VCaP (cell line): ENCODE results near the gene CDKN1A.

Experiments used
- H3K27ac ChIP-seq: fragments of 450-650 bp; 2 replicates; pipeline ENCODE4 v1.5.1; 2017
- TF ChIP-seq, protein P1 (sequence below): fragments of 450-650 bp; conservative IDR thresholded peaks from 2 replicates; pipeline ENCODE4 v1.5.1; 2017; ENCODE audit warnings: mild to moderate bottlenecking, moderate library complexity

The CDKN1A gene

DNA sequence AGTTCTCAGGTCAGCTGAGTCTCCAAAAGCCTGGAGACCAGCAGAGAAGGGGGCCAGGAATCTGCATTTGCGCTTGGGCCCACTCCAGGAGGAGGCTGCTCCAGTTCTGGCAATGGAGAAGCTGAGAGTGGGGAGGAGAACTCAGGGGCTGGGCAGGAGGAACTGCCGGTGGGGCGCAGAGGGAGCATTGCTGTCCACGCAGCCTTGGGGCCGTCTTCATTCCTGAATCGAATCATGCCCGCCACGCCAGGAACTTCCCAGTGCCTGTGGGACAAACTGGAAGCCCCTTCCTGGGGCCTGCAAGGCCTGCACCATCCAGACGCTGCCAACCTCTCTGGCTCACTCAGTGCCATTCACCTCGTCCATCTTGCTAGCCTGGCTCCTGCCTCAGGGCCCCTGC is 36.0 kb downstream of the CDKN1A start:
- H3K27ac ChIP-seq: no peak overlapping the region
- TF ChIP-seq, protein P1, sequence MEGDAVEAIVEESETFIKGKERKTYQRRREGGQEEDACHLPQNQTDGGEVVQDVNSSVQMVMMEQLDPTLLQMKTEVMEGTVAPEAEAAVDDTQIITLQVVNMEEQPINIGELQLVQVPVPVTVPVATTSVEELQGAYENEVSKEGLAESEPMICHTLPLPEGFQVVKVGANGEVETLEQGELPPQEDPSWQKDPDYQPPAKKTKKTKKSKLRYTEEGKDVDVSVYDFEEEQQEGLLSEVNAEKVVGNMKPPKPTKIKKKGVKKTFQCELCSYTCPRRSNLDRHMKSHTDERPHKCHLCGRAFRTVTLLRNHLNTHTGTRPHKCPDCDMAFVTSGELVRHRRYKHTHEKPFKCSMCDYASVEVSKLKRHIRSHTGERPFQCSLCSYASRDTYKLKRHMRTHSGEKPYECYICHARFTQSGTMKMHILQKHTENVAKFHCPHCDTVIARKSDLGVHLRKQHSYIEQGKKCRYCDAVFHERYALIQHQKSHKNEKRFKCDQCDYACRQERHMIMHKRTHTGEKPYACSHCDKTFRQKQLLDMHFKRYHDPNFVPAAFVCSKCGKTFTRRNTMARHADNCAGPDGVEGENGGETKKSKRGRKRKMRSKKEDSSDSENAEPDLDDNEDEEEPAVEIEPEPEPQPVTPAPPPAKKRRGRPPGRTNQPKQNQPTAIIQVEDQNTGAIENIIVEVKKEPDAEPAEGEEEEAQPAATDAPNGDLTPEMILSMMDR: no peak

GRCh38 chr6:36715469-36715868 is 37.0 kb downstream of the CDKN1A start:
- no peak overlapping the region for H3K27ac ChIP-seq
- TF ChIP-seq, protein P1: no peak

GRCh38 chr6:36716476-36717093 is 38.1 kb downstream of the CDKN1A start:
- no peak overlapping the region for H3K27ac ChIP-seq
- TF ChIP-seq, protein P1: no peak

- TF ChIP-seq, protein P1: no peak
- H3K27ac ChIP-seq: no peak overlapping the region
Observed at GRCh38 chr6:36717231-36717825, 38.8 kb downstream of the CDKN1A start.

- no peak overlapping the region for H3K27ac ChIP-seq
- TF ChIP-seq, protein P1: no peak
Observed at GRCh38 chr6:36717871-36718540, 39.5 kb downstream of the CDKN1A start.

DNA sequence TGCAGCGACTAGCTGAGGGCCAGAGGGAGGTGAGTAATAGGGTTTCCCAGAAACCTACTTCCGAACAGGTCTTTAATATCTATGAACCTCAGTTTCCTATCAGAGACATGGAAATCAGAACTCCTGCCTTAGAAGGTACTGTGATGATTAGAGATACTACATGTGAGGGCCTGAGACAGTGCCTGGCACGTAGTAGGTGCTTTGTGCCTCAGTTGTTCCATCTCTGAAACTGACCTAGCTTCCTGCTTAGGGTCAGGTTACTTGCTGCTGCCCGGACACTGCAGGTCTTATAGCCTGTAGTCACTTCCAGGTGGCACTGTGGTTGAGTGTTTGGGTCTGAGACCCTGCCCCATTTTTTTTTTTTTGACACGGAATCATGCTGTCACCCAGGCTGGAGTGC is 40.0 kb downstream of the CDKN1A start:
- TF ChIP-seq, protein P1: no peak

DNA sequence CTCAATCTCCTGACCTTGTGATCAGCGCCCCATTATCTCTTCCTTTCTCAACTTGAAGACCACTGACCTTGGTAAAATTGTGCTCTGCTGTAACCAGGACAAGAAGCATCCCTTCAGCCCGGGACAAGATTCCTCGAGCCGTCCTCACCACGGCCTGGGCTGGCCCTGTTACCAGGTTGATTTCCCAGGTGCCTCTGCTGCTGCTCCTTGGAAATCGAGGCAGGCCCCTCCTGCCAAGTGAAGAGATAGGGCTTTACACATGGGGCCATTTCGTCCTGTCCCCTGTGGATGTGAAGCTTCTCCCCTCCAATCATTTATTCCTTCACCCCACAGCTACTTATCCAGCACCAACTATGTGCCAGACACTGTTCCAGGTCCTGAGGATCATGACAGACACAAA is 40.6 kb downstream of the CDKN1A start:
- TF ChIP-seq, protein P1: no peak
- H3K27ac ChIP-seq: no peak overlapping the region

More for the DNA sequence above, 40.0 kb downstream of the CDKN1A start:
- H3K27ac ChIP-seq: no peak overlapping the region
